Activated T-cell treated with anti-CD3 and anti-CD28 coated beads, Interleukin-2, amount 50 U/mL, for 24 hours (primary cell): ENCODE results near the gene PTPMT1.
"Not testable (repeated sequence)": the region's sequence is repeated elsewhere in the genome, so short reads cannot be mapped to it uniquely, and the experiment has no call there.

Experiments used
- DNase-seq: peaks from one replicate; pipeline ENCODE4 v3.0.0-alpha.2; 2020
- H3K27ac Mint-ChIP-seq: 2 replicates; pipeline ENCODE4 v1.8.0; 2020; ENCODE audit warnings: mild to moderate bottlenecking, mixed read lengths
- H3K27me3 Mint-ChIP-seq: 2 replicates; pipeline ENCODE4 v1.8.0; 2020; ENCODE audit warnings: mixed read lengths
- H3K36me3 Mint-ChIP-seq: 2 replicates; pipeline ENCODE4 v1.8.0; 2020; ENCODE audit warnings: low read depth, mixed read lengths
- H3K4me1 Mint-ChIP-seq: 2 replicates; pipeline ENCODE4 v1.8.0; 2020; ENCODE audit warnings: low read depth, mixed read lengths
- H3K4me3 Mint-ChIP-seq: 2 replicates; pipeline ENCODE4 v1.8.0; 2020; ENCODE audit warnings: mild to moderate bottlenecking, moderate library complexity, mixed read lengths
- H3K9me3 Mint-ChIP-seq: 2 replicates; pipeline ENCODE4 v1.8.0; 2020; ENCODE audit warnings: mixed read lengths

PTPMT1 gene

GRCh38 chr11:47560426-47560825 lies 5.0 kb upstream of the PTPMT1 start:
- H3K9me3 Mint-ChIP-seq, result no peaks in the 10 kb centered on the region
- peaks cover 18% of the 10 kb centered on the region for H3K4me1 Mint-ChIP-seq
- no peak for DNase-seq
- H3K27ac Mint-ChIP-seq, result no peak overlapping the region
- H3K4me3 Mint-ChIP-seq, result no peak overlapping the region
- no peaks in the 10 kb centered on the region for H3K27me3 Mint-ChIP-seq
- peaks cover 7% of the 10 kb centered on the region for H3K36me3 Mint-ChIP-seq

GRCh38 chr11:47562393-47562792 lies 3.0 kb upstream of the PTPMT1 start:
- not testable (repeated sequence) for H3K4me3 Mint-ChIP-seq, H3K9me3 Mint-ChIP-seq, DNase-seq, H3K27me3 Mint-ChIP-seq, H3K27ac Mint-ChIP-seq
- H3K4me1 Mint-ChIP-seq, result peaks cover 27% of the 10 kb centered on the region
- H3K36me3 Mint-ChIP-seq, result peaks cover 17% of the 10 kb centered on the region

- Mint-ChIP-seq H3K36me3 (peaks cover 29% of the 10 kb centered on the region), H3K4me1 (peaks cover 30% of the 10 kb centered on the region), H3K4me3 (peak overlapping the region; percentile 54), H3K27ac (peak overlapping the region; percentile 50)
- DNase-seq, H3K9me3 Mint-ChIP-seq, H3K27me3 Mint-ChIP-seq: not testable (repeated sequence)
Measured at GRCh38 chr11:47564366-47564765, 1.0 kb upstream of the PTPMT1 start.

- H3K4me1 Mint-ChIP-seq, result peaks cover 30% of the 10 kb centered on the region
- peak overlapping the region; percentile 93 for H3K27ac Mint-ChIP-seq
- peak overlapping the region; percentile 88 for H3K4me3 Mint-ChIP-seq
- H3K36me3 Mint-ChIP-seq, result peaks cover 35% of the 10 kb centered on the region
- H3K9me3 Mint-ChIP-seq, result no peaks in the 10 kb centered on the region
- DNase-seq, result no peak
- no peaks in the 10 kb centered on the region for H3K27me3 Mint-ChIP-seq
Measured at GRCh38 chr11:47564933-47565339, 463 bp upstream of the PTPMT1 start.

- H3K4me1 Mint-ChIP-seq, result peaks cover 33% of the 10 kb centered on the region
Measured at GRCh38 chr11:47566149-47566698, 825 bp downstream of the PTPMT1 start.

GRCh38 chr11:47569646-47570045 lies 4.2 kb downstream of the PTPMT1 start:
- Mint-ChIP-seq H3K4me1 (peaks cover 29% of the 10 kb centered on the region), H3K36me3 (peaks cover 78% of the 10 kb centered on the region), H3K9me3 (no peaks in the 10 kb centered on the region), H3K4me3 (no peak overlapping the region), H3K27ac (peak overlapping the region; percentile 61), H3K27me3 (no peaks in the 10 kb centered on the region)
- DNase-seq, result no peak

More at GRCh38 chr11:47566149-47566698, 825 bp downstream of the PTPMT1 start:
- H3K27ac Mint-ChIP-seq, result peak overlapping the region; percentile 88
- H3K36me3 Mint-ChIP-seq, result peaks cover 48% of the 10 kb centered on the region
- no peaks in the 10 kb centered on the region for H3K27me3 Mint-ChIP-seq
- H3K9me3 Mint-ChIP-seq, result no peaks in the 10 kb centered on the region
- peak overlapping the region; percentile 88 for H3K4me3 Mint-ChIP-seq
- no peak for DNase-seq

- DNase-seq, result no peak
- Mint-ChIP-seq H3K9me3 (no peaks in the 10 kb centered on the region), H3K36me3 (peaks cover 86% of the 10 kb centered on the region), H3K27me3 (no peaks in the 10 kb centered on the region), H3K27ac (peak overlapping the region; percentile 88), H3K4me3 (no peak overlapping the region), H3K4me1 (peaks cover 27% of the 10 kb centered on the region)
Measured at GRCh38 chr11:47570651-47571356, 5.4 kb downstream of the PTPMT1 start.

GRCh38 chr11:47571357-47571729 lies 5.9 kb downstream of the PTPMT1 start:
- H3K4me1 Mint-ChIP-seq, result peaks cover 26% of the 10 kb centered on the region
- H3K36me3 Mint-ChIP-seq, result peaks cover 88% of the 10 kb centered on the region
- no peaks in the 10 kb centered on the region for H3K27me3 Mint-ChIP-seq
- H3K9me3 Mint-ChIP-seq, result no peaks in the 10 kb centered on the region
- DNase-seq, result no peak
- H3K4me3 Mint-ChIP-seq, result no peak overlapping the region
- peak overlapping the region; percentile 88 for H3K27ac Mint-ChIP-seq

GRCh38 chr11:47571895-47572294 lies 6.5 kb downstream of the PTPMT1 start:
- Mint-ChIP-seq H3K27me3 (no peaks in the 10 kb centered on the region), H3K36me3 (peaks cover 88% of the 10 kb centered on the region), H3K4me1 (peaks cover 23% of the 10 kb centered on the region), H3K27ac (peak overlapping the region; percentile 69), H3K9me3 (no peaks in the 10 kb centered on the region), H3K4me3 (no peak overlapping the region)
- no peak for DNase-seq

GRCh38 chr11:47572715-47573255 lies 7.4 kb downstream of the PTPMT1 start:
- Mint-ChIP-seq H3K4me3 (no peak overlapping the region), H3K36me3 (peaks cover 97% of the 10 kb centered on the region), H3K27ac (peak overlapping the region; percentile 69), H3K9me3 (no peaks in the 10 kb centered on the region), H3K4me1 (peaks cover 31% of the 10 kb centered on the region), H3K27me3 (no peaks in the 10 kb centered on the region)
- DNase-seq, result no peak

GRCh38 chr11:47573321-47573720 lies 7.9 kb downstream of the PTPMT1 start:
- H3K27ac Mint-ChIP-seq, result peak overlapping the region; percentile 18
- DNase-seq, result no peak
- H3K4me1 Mint-ChIP-seq, result peaks cover 35% of the 10 kb centered on the region
- H3K4me3 Mint-ChIP-seq, result no peak overlapping the region
- H3K27me3 Mint-ChIP-seq, result no peaks in the 10 kb centered on the region
- peaks cover 99% of the 10 kb centered on the region for H3K36me3 Mint-ChIP-seq
- H3K9me3 Mint-ChIP-seq, result no peaks in the 10 kb centered on the region

GRCh38 chr11:47577460-47578041 lies 12.2 kb downstream of the PTPMT1 start:
- Mint-ChIP-seq H3K27me3 (no peaks in the 10 kb centered on the region), H3K36me3 (peaks cover 99% of the 10 kb centered on the region), H3K9me3 (no peaks in the 10 kb centered on the region), H3K4me1 (peaks cover 44% of the 10 kb centered on the region), H3K27ac (peak overlapping the region; percentile 99), H3K4me3 (peak overlapping the region; percentile 93)
- DNase-seq, result no peak

- Mint-ChIP-seq H3K4me1 (peaks cover 41% of the 10 kb centered on the region), H3K27ac (peak within 1 kb of the TSS; percentile 99), H3K36me3 (peaks cover 99% of the 10 kb centered on the region), H3K4me3 (peak within 1 kb of the TSS; percentile 93), H3K9me3 (no peaks in the 10 kb centered on the region), H3K27me3 (no peaks in the 10 kb centered on the region)
- peak; percentile 95 for DNase-seq
Measured at GRCh38 chr11:47578524-47579494, 13.4 kb downstream of the PTPMT1 start, which contains the start of the genes KBTBD4 and NDUFS3. KBTBD4 (minus strand) TSS chr11:47578970; CDS start chr11:47578951, 19 bp downstream. NDUFS3 (plus strand) TSS chr11:47579074; CDS start chr11:47579092, 18 bp downstream.

- no peaks in the 10 kb centered on the region for H3K9me3 Mint-ChIP-seq
- no peak for DNase-seq
- H3K27me3 Mint-ChIP-seq, result no peaks in the 10 kb centered on the region
- H3K27ac Mint-ChIP-seq, result no peak overlapping the region
- peaks cover 78% of the 10 kb centered on the region for H3K36me3 Mint-ChIP-seq
- no peak overlapping the region for H3K4me3 Mint-ChIP-seq
- peaks cover 20% of the 10 kb centered on the region for H3K4me1 Mint-ChIP-seq
Measured at GRCh38 chr11:47583844-47584243, 18.4 kb downstream of the PTPMT1 start.
